ENCODE measurements around the gene COG2.

The COG2 gene

GRCh38 chr1:230699716-230700115 is 57.4 kb downstream of the COG2 start:
- peaks cover 2% of the 10 kb centered on the region for H3K4me1 Mint-ChIP-seq

GRCh38 chr1:230700132-230700531 is 57.9 kb downstream of the COG2 start:
- ATAC-seq (replicated peaks; ENCODE audit: extremely low read depth, poor library complexity, severe bottlenecking) (no peak), DNase-seq (ENCODE audit: low spot score in 2 of 2) (no peak)
- no peaks in the 10 kb centered on the region for H3K4me1 Mint-ChIP-seq
- no peaks in the 10 kb centered on the region for H3K27me3 Mint-ChIP-seq
- peaks cover 2% of the 10 kb centered on the region for H3K36me3 Mint-ChIP-seq (ENCODE audit: insufficient read depth)
- H3K27ac Mint-ChIP-seq (ENCODE audit: low read depth): no peak overlapping the region
- H3K4me3 Mint-ChIP-seq: no peak overlapping the region
- H3K9me3 Mint-ChIP-seq: no peaks in the 10 kb centered on the region

More at GRCh38 chr1:230699716-230700115, 57.4 kb downstream of the COG2 start:
- DNase-seq (ENCODE audit: low spot score in 2 of 2): no peak
- Mint-ChIP-seq H3K27me3 (no peaks in the 10 kb centered on the region), H3K36me3 (ENCODE audit: insufficient read depth) (peaks cover 2% of the 10 kb centered on the region), H3K4me3 (no peak overlapping the region), H3K9me3 (no peaks in the 10 kb centered on the region), H3K27ac (ENCODE audit: low read depth) (no peak overlapping the region)
- no peak for ATAC-seq (replicated peaks; ENCODE audit: extremely low read depth, poor library complexity, severe bottlenecking)

DNA sequence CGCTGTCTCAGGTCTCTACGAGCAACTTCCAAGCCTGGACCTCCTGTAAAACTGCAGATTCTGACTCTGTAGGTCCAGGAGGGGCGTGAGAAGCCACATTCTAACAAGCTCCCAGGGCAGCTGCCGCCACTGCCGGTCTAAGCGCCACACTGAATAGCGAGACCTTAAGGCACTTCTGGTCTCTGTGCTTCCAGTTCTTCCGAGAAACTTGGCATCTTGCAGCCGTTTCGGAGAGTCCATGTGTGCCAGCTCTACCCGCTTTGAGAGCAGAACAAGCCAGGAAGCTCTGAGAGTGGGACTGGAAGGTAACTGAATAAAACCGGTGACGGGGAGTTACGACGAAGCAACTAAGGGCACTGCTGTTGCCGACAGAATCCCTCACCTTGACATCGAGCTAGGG is 59.2 kb downstream of the COG2 start:
- H3K4me1 Mint-ChIP-seq: no peaks in the 10 kb centered on the region
- no peak for DNase-seq (ENCODE audit: low spot score in 2 of 2)
- H3K36me3 Mint-ChIP-seq (ENCODE audit: insufficient read depth): peaks cover 2% of the 10 kb centered on the region
- no peak overlapping the region for H3K4me3 Mint-ChIP-seq
- H3K27ac Mint-ChIP-seq (ENCODE audit: low read depth): no peak overlapping the region
- H3K9me3 Mint-ChIP-seq: no peaks in the 10 kb centered on the region
- no peaks in the 10 kb centered on the region for H3K27me3 Mint-ChIP-seq
- no peak for ATAC-seq (replicated peaks; ENCODE audit: extremely low read depth, poor library complexity, severe bottlenecking)

DNA sequence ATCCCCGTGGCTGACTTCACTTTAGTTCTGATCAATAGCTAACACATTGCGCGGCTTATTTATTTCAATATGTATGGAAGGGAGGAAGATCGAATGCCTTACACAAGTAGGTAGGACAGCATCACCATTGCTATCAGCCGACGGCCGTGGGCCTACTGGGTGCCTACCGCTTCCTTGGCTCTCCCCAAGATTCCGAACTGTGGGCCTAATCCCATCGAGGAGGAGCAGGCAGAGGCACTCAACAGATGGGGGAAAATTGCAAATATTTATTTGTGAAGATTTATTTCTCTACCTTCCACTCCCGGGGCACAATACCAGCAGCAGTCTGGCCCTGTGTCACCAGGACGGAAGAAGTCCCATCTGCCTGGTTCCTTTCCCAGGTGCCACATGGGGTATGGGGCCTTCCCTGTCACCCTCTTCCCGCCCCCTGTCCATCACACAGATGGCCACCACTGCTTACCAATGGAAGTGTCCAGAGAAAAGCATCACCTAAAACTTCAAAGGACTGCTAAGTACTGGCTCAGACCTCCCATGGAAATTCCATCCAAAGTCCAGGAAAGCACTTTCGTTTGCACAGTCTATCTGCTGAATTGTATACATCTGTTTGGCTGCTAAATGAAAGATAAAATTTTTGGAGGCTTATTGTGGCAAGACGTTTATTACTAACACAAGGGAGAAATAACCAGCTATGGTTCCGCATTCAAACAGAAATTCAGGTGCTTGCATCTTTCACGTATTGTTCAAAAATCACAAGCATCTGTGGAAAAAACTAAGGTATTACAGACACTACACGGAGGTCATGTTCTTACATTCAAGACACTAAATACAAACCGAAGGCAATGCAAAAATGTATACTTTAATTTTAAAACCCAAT is 59.9 kb downstream of the COG2 start:
- Mint-ChIP-seq H3K36me3 (ENCODE audit: insufficient read depth) (peaks cover 2% of the 10 kb centered on the region), H3K27ac (ENCODE audit: low read depth) (no peak overlapping the region), H3K4me1 (no peaks in the 10 kb centered on the region), H3K4me3 (no peak overlapping the region), H3K27me3 (no peaks in the 10 kb centered on the region), H3K9me3 (no peaks in the 10 kb centered on the region)
- DNase-seq (ENCODE audit: low spot score in 2 of 2) (no peak), ATAC-seq (replicated peaks; ENCODE audit: extremely low read depth, poor library complexity, severe bottlenecking) (no peak)

GRCh38 chr1:230702934-230703678 is 60.8 kb downstream of the COG2 start:
- Mint-ChIP-seq H3K27ac (ENCODE audit: low read depth) (no peak overlapping the region), H3K27me3 (peaks cover 9% of the 10 kb centered on the region), H3K4me1 (peaks cover 6% of the 10 kb centered on the region), H3K4me3 (no peak overlapping the region), H3K36me3 (ENCODE audit: insufficient read depth) (no peaks in the 10 kb centered on the region), H3K9me3 (no peaks in the 10 kb centered on the region)
- DNase-seq (ENCODE audit: low spot score in 2 of 2) (no peak), ATAC-seq (replicated peaks; ENCODE audit: extremely low read depth, poor library complexity, severe bottlenecking) (no peak)

- Mint-ChIP-seq H3K27ac (ENCODE audit: low read depth) (no peak overlapping the region), H3K36me3 (ENCODE audit: insufficient read depth) (no peaks in the 10 kb centered on the region), H3K4me3 (no peak overlapping the region), H3K4me1 (peaks cover 14% of the 10 kb centered on the region), H3K9me3 (no peaks in the 10 kb centered on the region), H3K27me3 (peaks cover 16% of the 10 kb centered on the region)
- no peak for DNase-seq (ENCODE audit: low spot score in 2 of 2)
- ATAC-seq (replicated peaks; ENCODE audit: extremely low read depth, poor library complexity, severe bottlenecking): no peak
These were observed 61.6 kb downstream of the COG2 start for GRCh38 chr1:230703679-230704385.

GRCh38 chr1:230704830-230705229 is 62.5 kb downstream of the COG2 start:
- Mint-ChIP-seq H3K9me3 (no peaks in the 10 kb centered on the region), H3K27ac (ENCODE audit: low read depth) (no peak overlapping the region), H3K36me3 (ENCODE audit: insufficient read depth) (no peaks in the 10 kb centered on the region), H3K27me3 (peaks cover 19% of the 10 kb centered on the region), H3K4me3 (no peak overlapping the region), H3K4me1 (peaks cover 16% of the 10 kb centered on the region)
- DNase-seq (ENCODE audit: low spot score in 2 of 2) (no peak), ATAC-seq (replicated peaks; ENCODE audit: extremely low read depth, poor library complexity, severe bottlenecking) (no peak)

DNA sequence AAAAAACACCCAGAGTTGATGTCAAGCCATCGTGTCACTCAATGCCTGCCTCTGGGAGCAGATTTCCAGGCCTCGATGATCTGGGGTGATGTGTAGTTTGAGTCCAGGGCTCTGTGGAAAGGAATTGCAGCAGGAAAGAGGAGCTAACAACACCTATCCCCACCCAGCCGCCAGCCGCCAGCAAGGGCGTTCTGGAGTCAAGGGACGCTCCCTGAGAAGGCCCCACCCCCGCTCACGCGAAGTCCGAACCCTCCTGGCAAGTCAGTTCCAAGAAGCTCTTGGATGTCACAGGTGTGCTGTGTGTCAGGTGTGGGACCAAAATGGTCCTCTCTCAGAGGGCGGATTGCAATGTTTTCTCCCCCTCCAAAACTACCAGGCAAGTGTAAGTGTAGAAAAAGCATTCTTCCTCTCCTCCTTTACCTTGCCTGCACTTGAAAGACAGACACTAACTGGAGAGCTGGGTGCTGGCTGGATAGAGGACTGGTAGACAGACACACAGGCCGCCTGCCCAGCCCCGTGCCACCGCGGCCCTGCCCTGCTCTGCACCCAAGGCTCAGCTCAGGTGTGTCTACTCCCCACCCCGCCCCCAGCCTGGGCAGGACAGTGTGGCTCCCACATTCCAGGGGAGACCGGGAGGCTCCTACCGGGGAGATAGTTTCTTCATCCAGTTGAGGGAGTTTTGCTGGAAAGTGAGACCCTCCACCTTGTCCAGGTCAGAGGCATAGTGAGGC is 63.2 kb downstream of the COG2 start:
- no peaks in the 10 kb centered on the region for H3K36me3 Mint-ChIP-seq (ENCODE audit: insufficient read depth)
- no peak overlapping the region for H3K27ac Mint-ChIP-seq (ENCODE audit: low read depth)
- peaks cover 16% of the 10 kb centered on the region for H3K4me1 Mint-ChIP-seq
- no peaks in the 10 kb centered on the region for H3K9me3 Mint-ChIP-seq
- ATAC-seq (replicated peaks; ENCODE audit: extremely low read depth, poor library complexity, severe bottlenecking) (no peak), DNase-seq (ENCODE audit: low spot score in 2 of 2) (no peak)
- peaks cover 19% of the 10 kb centered on the region for H3K27me3 Mint-ChIP-seq
- H3K4me3 Mint-ChIP-seq: no peak overlapping the region

GRCh38 chr1:230706020-230706699 is 63.9 kb downstream of the COG2 start:
- Mint-ChIP-seq H3K4me3 (no peak overlapping the region), H3K9me3 (no peaks in the 10 kb centered on the region), H3K4me1 (peaks cover 16% of the 10 kb centered on the region), H3K36me3 (ENCODE audit: insufficient read depth) (no peaks in the 10 kb centered on the region), H3K27me3 (peaks cover 19% of the 10 kb centered on the region), H3K27ac (ENCODE audit: low read depth) (no peak overlapping the region)
- ATAC-seq (replicated peaks; ENCODE audit: extremely low read depth, poor library complexity, severe bottlenecking) (no peak), DNase-seq (ENCODE audit: low spot score in 2 of 2) (no peak)

GRCh38 chr1:230706887-230707731 is 64.8 kb downstream of the COG2 start:
- ATAC-seq (replicated peaks; ENCODE audit: extremely low read depth, poor library complexity, severe bottlenecking): no peak
- Mint-ChIP-seq H3K4me3 (no peak overlapping the region), H3K4me1 (peaks cover 16% of the 10 kb centered on the region), H3K27me3 (peaks cover 19% of the 10 kb centered on the region), H3K9me3 (no peaks in the 10 kb centered on the region), H3K27ac (ENCODE audit: low read depth) (no peak overlapping the region), H3K36me3 (ENCODE audit: insufficient read depth) (no peaks in the 10 kb centered on the region)
- DNase-seq (ENCODE audit: low spot score in 2 of 2): no peak
